Gastrocnemius medialis (tissue), 4 donors: ENCODE measurements around the gene CLDND2.

Source experiments
- CTCF ChIP-seq, 5 experiments: fragments of 450-650 bp in 3 of 5; fragments of 200-600 bp in 2 of 5; sonication (generic) in 2 of 5; IDR thresholded peaks in 4 of 5; conservative IDR thresholded peaks in 1 of 5; 1 replicate in 4 of 5; 2 replicates in 1 of 5; pipeline ENCODE4 v1.5.1; 2016 to 2019; ENCODE audit warnings: antibody characterized with exemption in 5 of 5, mild to moderate bottlenecking in 3 of 5, moderate library complexity in 3 of 5
- POLR2A ChIP-seq, 2 donors: fragments of 450-650 bp; IDR thresholded peaks; one replicate each; pipeline ENCODE4 v1.6.1; 2017; ENCODE audit warnings: antibody characterized with exemption in 2 of 2, mild to moderate bottlenecking in 2 of 2, moderate library complexity in 2 of 2

- TF ChIP-seq CTCF (IDR thresholded peaks at IDR 0.05 in 4 of 5, conservative IDR thresholded peaks at IDR 0.05 in 1 of 5), result peak; percentile 10 to 57 (median 36)
- peak; percentile 65 to 69 for TF ChIP-seq POLR2A (IDR thresholded peaks at IDR 0.05)
These were observed 28.8 kb downstream of the CLDND2 start for GRCh38 chr19:51339687-51340656.
